CD4-positive, alpha-beta T cell treated with Interferon gamma for 1 hour (primary cell): ENCODE data around the gene ZNF638.

ENCODE experiments used
- DNase-seq: peaks from one replicate; pipeline ENCODE4 v3.0.0-alpha.2; 2020

Gene ZNF638

GRCh38 chr2:71456617-71457016 lies 125.0 kb downstream of the ZNF638 start:
- no peak for DNase-seq

GRCh38 chr2:71457123-71457915 lies 125.7 kb downstream of the ZNF638 start:
- DNase-seq = no peak

GRCh38 chr2:71457923-71458322 lies 126.3 kb downstream of the ZNF638 start:
- no peak for DNase-seq

- no peak for DNase-seq
These were observed 127.0 kb downstream of the ZNF638 start for GRCh38 chr2:71458413-71459083.

GRCh38 chr2:71459084-71459431 lies 127.5 kb downstream of the ZNF638 start:
- no peak for DNase-seq

- DNase-seq = no peak
These were observed 128.5 kb downstream of the ZNF638 start for GRCh38 chr2:71460056-71460455.

GRCh38 chr2:71460595-71461303 lies 129.2 kb downstream of the ZNF638 start:
- DNase-seq = no peak

GRCh38 chr2:71461304-71461671 lies 129.7 kb downstream of the ZNF638 start:
- DNase-seq = no peak

- no peak for DNase-seq
These were observed 130.5 kb downstream of the ZNF638 start for GRCh38 chr2:71462056-71462605.

- DNase-seq = no peak
These were observed 131.2 kb downstream of the ZNF638 start for GRCh38 chr2:71462641-71463341.

- DNase-seq = no peak
These were observed 131.7 kb downstream of the ZNF638 start for GRCh38 chr2:71463342-71463654.

GRCh38 chr2:71464389-71464788 lies 132.8 kb downstream of the ZNF638 start:
- DNase-seq = no peak

- no peak for DNase-seq
These were observed 133.8 kb downstream of the ZNF638 start for GRCh38 chr2:71465356-71465755.

- DNase-seq = no peak
These were observed 134.3 kb downstream of the ZNF638 start for GRCh38 chr2:71465961-71466300.

- DNase-seq = no peak
These were observed 135.0 kb downstream of the ZNF638 start for GRCh38 chr2:71466301-71467179.

GRCh38 chr2:71467180-71467815 lies 135.7 kb downstream of the ZNF638 start:
- no peak for DNase-seq

GRCh38 chr2:71468279-71469015 lies 136.9 kb downstream of the ZNF638 start:
- DNase-seq = no peak

GRCh38 chr2:71469403-71470398 lies 138.1 kb downstream of the ZNF638 start:
- no peak for DNase-seq

- no peak for DNase-seq
These were observed 139.7 kb downstream of the ZNF638 start for GRCh38 chr2:71471276-71471675.

GRCh38 chr2:71472019-71472418 lies 140.4 kb downstream of the ZNF638 start:
- no peak for DNase-seq
